ENCODE measurements around the gene TBL1X. TPM values are rescaled to one million over a fixed set of nuclear protein-coding genes. Genes with fewer than 3 reads are reported as not detected.

TBL1X gene
- total and polyA plus RNA-seq, 2 experiments from 2014 or later: 8.7 to 26.9 TPM

GRCh38 chrX:9729171-9729885, 264.5 kb downstream of the TBL1X start:
- Mint-ChIP-seq H3K4me1 (no peaks in the 10 kb centered on the region; the same call in 2 of the 3 replicates), H3K9me3 (peaks cover 48% of the 10 kb centered on the region), H3K4me3 (no peak overlapping the region), H3K27ac (no peak overlapping the region), H3K36me3 (ENCODE audit: low read depth) (peaks cover 67% of the 10 kb centered on the region), H3K27me3 (ENCODE audit: insufficient read depth, low read depth, poor library complexity) (peaks cover 3% of the 10 kb centered on the region)
- DNase-seq (ENCODE audit: low spot score) (no peak), ATAC-seq (no peak)
- no peak overlapping the region for H3K4me2 ChIP-seq
- no peaks in the 10 kb centered on the region for H3K27me3 ChIP-seq (ENCODE audit: insufficient read depth)
- H3K4me3 ChIP-seq: no peak overlapping the region
- no peaks in the 10 kb centered on the region for H3K79me2 ChIP-seq (replicated peaks; ENCODE audit: insufficient read depth)
- H4K20me1 ChIP-seq (replicated peaks; ENCODE audit: insufficient read depth): no peaks in the 10 kb centered on the region
- no peaks in the 10 kb centered on the region for H3F3A ChIP-seq (replicated peaks; ENCODE audit: low read depth)
- peaks cover 4% of the 10 kb centered on the region; the same call in 1 of the 2 replicates for H3K36me3 ChIP-seq (ENCODE audit: insufficient read depth)
- TF ChIP-seq JUNB (IDR thresholded peaks at IDR 0.05; ENCODE audit: unreplicated experiment) (no peak), NANOG (IDR thresholded peaks at IDR 0.05; ENCODE audit: borderline replicate concordance) (no peak), ZNF114 (CRISPR knock-in tag; IDR thresholded peaks at IDR 0.05) (no peak), CTCF (conservative IDR thresholded peaks at IDR 0.05; ENCODE audit: low read depth in 2 of 2) (no peak), ZNF331 (CRISPR knock-in tag; IDR thresholded peaks at IDR 0.05; ENCODE audit: low read depth) (no peak), ZNF462 (CRISPR knock-in tag; IDR thresholded peaks at IDR 0.05) (no peak), POLR2AphosphoS5 (IDR thresholded peaks at IDR 0.05; ENCODE audit: low read depth) (no peak)
- H2AFZ ChIP-seq: no peak overlapping the region
- no peaks in the 10 kb centered on the region for H3K9me2 ChIP-seq (ENCODE audit: insufficient read depth)
- no peaks in the 10 kb centered on the region for H3K4me1 ChIP-seq (ENCODE audit: insufficient read depth)
- H3K27ac ChIP-seq (ENCODE audit: low read depth): no peak overlapping the region

All from GM23338 (cell line).